ENCODE results near the gene LRRTM4. TPM values are rescaled to one million over a fixed set of nuclear protein-coding genes. Genes with fewer than 3 reads are reported as not detected.

LRRTM4 gene
- total RNA-seq, 1 experiment from 2014 or later: 0.23 TPM

GRCh38 chr2:77488141-77488540 lies 34.0 kb downstream of the LRRTM4 start:
- TF ChIP-seq POLR2AphosphoS5 (IDR thresholded peaks at IDR 0.05; ENCODE audit: low read depth, low read length): no peak
- no peak for TF ChIP-seq SIN3A (IDR thresholded peaks at IDR 0.05; ENCODE audit: borderline replicate concordance, insufficient read depth, low read depth, low read length)
- TF ChIP-seq CTCF (IDR thresholded peaks at IDR 0.05): no peak
- TF ChIP-seq, protein P1, sequence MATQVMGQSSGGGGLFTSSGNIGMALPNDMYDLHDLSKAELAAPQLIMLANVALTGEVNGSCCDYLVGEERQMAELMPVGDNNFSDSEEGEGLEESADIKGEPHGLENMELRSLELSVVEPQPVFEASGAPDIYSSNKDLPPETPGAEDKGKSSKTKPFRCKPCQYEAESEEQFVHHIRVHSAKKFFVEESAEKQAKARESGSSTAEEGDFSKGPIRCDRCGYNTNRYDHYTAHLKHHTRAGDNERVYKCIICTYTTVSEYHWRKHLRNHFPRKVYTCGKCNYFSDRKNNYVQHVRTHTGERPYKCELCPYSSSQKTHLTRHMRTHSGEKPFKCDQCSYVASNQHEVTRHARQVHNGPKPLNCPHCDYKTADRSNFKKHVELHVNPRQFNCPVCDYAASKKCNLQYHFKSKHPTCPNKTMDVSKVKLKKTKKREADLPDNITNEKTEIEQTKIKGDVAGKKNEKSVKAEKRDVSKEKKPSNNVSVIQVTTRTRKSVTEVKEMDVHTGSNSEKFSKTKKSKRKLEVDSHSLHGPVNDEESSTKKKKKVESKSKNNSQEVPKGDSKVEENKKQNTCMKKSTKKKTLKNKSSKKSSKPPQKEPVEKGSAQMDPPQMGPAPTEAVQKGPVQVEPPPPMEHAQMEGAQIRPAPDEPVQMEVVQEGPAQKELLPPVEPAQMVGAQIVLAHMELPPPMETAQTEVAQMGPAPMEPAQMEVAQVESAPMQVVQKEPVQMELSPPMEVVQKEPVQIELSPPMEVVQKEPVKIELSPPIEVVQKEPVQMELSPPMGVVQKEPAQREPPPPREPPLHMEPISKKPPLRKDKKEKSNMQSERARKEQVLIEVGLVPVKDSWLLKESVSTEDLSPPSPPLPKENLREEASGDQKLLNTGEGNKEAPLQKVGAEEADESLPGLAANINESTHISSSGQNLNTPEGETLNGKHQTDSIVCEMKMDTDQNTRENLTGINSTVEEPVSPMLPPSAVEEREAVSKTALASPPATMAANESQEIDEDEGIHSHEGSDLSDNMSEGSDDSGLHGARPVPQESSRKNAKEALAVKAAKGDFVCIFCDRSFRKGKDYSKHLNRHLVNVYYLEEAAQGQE (IDR thresholded peaks at IDR 0.05; ENCODE audit: insufficient read depth in 1 of 2, low read depth in 2 of 2, low read length in 1 of 2): no peak
- TF ChIP-seq TCF7L2 (IDR thresholded peaks at IDR 0.05; ENCODE audit: low read depth, low read length): no peak
- BruUV-seq (replicated peaks): no TSS peak
- Histone ChIP-seq H3K9me3 (ENCODE audit: control insufficient read depth, insufficient read depth, low read depth, low read length) (no peaks in the 10 kb centered on the region), H3K36me3 (ENCODE audit: control insufficient read depth, insufficient read depth, low read length) (no peaks in the 10 kb centered on the region), H3K4me1 (ENCODE audit: control insufficient read depth, insufficient read depth, low read length) (no peaks in the 10 kb centered on the region), H3K4me3 (ENCODE audit: low read depth in 2 of 2, low read length in 2 of 2) (no peak overlapping the region), H3K27me3 (ENCODE audit: control insufficient read depth, insufficient read depth, low read length) (no peaks in the 10 kb centered on the region), H3K27ac (ENCODE audit: low read length) (no peak overlapping the region)
- DNase-seq (ENCODE audit: low read depth, low spot score) (no peak), ATAC-seq (no peak)
- intact Hi-C loops (cut with micrococcal nuclease; ENCODE audit: unreplicated experiment) (no loop called here), in situ Hi-C loops (cut with HindIII; ENCODE audit: low pct_unique_long_range_greater_than_20kb, low sequenced_read_pairs) (no loop called here)
- ChIA-PET POLR2A (no interaction called here), CTCF (no interaction called here)

GRCh38 chr2:77487074-77487803 lies 34.9 kb downstream of the LRRTM4 start:
- intact Hi-C loops (cut with micrococcal nuclease; ENCODE audit: unreplicated experiment) (no loop called here), in situ Hi-C loops (cut with HindIII; ENCODE audit: low pct_unique_long_range_greater_than_20kb, low sequenced_read_pairs) (no loop called here)
- TF ChIP-seq TCF7L2 (IDR thresholded peaks at IDR 0.05; ENCODE audit: low read depth, low read length) (no peak), SIN3A (IDR thresholded peaks at IDR 0.05; ENCODE audit: borderline replicate concordance, insufficient read depth, low read depth, low read length) (no peak), CTCF (IDR thresholded peaks at IDR 0.05) (no peak), POLR2AphosphoS5 (IDR thresholded peaks at IDR 0.05; ENCODE audit: low read depth, low read length) (no peak)
- TF ChIP-seq, protein P1 (IDR thresholded peaks at IDR 0.05; ENCODE audit: insufficient read depth in 1 of 2, low read depth in 2 of 2, low read length in 1 of 2): no peak
- H3K9me3 ChIP-seq (ENCODE audit: control insufficient read depth, insufficient read depth, low read depth, low read length): no peaks in the 10 kb centered on the region
- H3K4me1 ChIP-seq (ENCODE audit: control insufficient read depth, insufficient read depth, low read length): no peaks in the 10 kb centered on the region
- no peak for ATAC-seq
- H3K36me3 ChIP-seq (ENCODE audit: control insufficient read depth, insufficient read depth, low read length): no peaks in the 10 kb centered on the region
- BruUV-seq (replicated peaks): no TSS peak
- ChIA-PET POLR2A (no interaction called here), CTCF (no interaction called here)
- H3K27me3 ChIP-seq (ENCODE audit: control insufficient read depth, insufficient read depth, low read length): no peaks in the 10 kb centered on the region
- no peak overlapping the region for H3K27ac ChIP-seq (ENCODE audit: low read length)
- no peak overlapping the region for H3K4me3 ChIP-seq (ENCODE audit: low read depth in 2 of 2, low read length in 2 of 2)
- no peak for DNase-seq (ENCODE audit: low read depth, low spot score)
